HG02943 (cell line): Measurements from ENCODE around the gene CHST3.
"Not testable (repeated sequence)": the region's sequence is repeated elsewhere in the genome, so short reads cannot be mapped to it uniquely, and the experiment has no call there.

Experiments
- ATAC-seq: cut with Tn5 transposase; IDR thresholded peaks from one replicate; pipeline ENCODE4 v1.9.1; 2021; ENCODE audit warnings: mild to moderate bottlenecking, low read depth, moderate library complexity; ENCODE audit not compliant: unreplicated experiment

CHST3 gene

DNA sequence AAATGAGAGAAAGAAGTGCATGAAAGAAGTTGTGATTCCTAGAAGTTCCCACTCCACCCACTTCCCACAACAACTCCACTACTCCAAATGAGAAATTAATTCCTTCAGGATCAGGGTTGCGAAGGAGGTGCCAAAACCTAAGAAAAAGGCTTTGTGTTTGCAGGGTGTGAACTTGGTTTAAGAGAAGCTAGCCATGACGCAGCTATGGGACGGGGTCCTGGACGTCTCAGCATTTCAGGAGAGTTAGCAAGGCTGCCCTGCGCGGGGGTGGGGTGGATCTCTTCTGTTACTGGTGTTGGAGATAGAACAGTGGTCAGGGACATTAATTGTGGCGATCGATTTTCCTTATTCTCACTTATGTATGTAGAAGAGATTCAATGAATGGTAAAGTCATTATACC, 61.2 kb downstream of the CHST3 start:
- ATAC-seq = no peak

DNA sequence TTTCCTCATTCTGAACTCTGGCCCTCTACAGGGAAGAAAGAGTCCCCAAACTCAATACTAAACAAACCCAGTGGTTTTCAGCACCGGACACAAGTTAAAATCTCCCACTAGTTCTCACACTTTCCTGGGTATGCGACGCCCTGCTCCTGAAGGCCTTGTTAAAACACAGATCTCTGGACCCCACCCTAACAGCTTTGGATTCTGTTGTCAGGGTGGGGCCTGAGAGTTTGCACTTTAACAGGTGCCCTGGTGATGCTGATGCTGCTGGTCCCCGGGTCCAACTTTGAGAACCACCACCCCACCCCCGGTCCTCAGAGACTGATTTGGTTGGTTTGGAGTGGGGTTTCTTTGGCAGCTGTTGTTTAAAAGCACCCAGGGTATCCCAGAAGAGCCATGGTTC, 61.6 kb downstream of the CHST3 start:
- ATAC-seq = no peak

DNA sequence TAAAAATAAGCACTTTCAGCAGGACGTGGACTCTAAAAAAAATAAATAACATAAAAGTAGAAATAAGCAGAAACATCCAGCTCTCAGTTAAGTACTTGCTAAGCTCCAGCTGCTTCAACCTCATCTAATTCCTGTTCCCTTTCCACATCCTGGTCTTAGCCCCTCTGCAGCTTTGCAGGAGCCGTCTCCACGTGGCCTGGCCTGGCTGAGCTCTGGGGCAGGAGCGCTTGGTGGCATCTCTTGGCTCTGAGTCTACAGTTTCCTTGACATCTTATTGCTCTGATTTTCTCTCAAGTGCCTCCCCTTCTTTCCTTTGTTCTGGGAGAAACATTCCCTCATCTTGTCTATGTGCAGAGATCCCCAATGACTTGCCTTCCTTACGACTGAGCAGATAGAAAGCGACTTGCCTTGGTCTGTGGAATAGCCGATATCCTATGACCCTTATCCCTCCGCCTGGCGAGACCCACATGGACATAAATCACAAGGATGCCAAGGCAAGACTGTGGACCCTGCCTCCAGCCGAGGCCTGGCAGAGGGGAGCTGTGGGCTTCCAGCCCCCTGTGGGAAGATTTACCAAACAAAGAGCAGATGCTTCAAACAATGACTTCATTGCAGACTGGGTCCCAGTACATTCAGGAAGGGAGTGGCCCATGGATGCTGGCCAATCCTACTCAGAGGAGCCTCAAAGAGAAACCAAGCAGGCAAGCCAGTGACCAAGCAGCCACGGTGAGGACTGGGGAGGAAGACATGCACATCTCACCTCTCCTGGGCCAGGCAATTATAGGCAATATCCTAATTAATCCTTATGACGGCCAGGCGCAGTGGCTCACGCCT, 62.3 kb downstream of the CHST3 start:
- ATAC-seq = no peak

DNA sequence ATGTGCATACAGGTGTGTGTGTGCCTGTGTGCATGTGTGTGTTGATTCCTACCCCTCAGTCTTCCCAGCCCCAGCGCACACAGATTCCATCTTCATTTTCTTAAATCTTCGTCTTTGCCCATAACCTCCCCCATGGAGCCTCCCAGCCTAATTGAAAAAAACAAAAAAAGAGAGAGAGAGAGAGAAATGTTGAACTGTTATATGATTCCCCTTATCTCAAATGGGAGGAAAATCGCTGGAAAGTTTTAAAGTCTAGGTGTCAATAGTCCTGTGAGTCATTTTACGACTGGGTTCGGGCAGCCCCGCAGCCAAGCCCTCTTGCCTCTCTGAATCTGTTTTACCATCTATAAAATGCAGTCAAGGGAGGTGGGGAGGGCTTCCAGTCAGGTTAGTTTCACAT, 63.3 kb downstream of the CHST3 start:
- ATAC-seq = no peak

DNA sequence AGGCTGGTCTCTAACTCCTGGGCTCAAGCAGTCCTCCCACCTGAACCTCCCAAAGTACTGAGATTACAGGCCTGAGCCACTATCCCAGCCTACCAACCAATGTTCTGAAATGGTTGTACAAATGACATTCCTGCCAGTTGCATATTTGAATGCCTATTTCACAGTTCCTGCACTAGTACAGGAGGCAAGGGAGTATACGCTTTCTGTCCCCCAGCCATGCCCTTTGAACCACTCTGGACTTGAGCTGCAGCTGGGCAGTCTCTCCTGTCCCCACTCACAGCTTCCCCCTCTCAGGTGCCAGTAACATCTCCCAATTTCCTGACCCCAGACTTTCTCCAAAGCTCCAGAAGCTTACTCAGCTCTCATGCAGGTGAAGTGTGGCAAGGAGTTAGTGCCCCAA, 65.2 kb downstream of the CHST3 start:
- no peak for ATAC-seq

DNA sequence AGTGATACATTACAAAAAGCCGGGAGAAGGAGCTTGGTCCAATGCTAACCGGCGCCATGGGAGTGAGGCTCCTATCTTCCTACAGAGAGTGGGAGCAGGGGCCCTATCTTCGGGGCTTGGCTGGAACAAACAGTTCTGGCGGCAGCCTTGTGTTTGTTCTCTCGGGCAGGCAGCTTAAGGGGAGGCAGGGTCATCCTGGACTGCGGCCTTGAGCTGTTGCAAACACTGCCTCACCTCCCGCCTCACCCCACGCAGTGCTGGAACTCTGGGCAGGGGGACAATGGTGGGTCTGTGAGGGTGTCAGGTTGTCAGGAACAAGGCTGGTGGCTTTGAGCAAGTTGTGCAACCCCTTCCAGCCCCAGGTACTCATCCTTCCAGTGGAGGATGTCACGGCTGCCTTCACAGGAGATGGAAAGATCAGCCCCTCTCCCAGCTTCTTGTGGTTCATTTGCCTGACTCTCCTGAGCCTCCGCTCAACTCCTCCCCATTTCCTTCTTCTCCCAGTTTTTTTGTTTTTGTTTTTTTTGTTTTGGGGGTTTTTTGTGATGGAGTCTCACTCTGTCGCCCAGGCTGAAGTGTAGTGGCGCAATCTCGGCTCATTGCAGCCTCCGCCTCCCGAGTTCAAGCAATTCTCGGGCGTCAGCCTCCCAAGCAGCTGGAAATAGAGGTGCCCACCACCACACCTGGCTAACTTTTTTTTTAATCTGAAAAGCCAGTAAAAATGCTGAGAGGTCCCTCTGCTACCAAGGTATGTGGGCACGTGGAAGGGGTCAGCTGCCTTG, 66.8 kb downstream of the CHST3 start:
- ATAC-seq = no peak

DNA sequence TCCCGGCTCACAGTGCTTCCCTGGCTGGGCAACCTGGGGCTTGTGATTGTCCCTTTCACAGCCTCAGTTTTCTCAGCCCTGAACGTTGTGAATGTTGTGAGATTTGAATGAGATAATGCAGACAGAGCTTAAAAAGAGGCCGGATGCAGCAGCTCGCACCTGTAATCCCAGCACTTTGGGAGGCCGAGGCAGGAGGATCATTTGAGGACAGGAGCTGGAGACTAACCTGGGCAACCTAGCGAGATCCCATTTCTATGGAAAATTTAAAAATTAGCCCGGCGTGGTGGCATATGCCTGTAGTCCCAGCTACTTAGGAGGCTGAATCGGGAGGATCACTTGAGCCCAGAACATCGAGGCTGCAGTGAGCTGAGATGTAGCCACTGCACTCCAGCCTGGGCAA, 67.5 kb downstream of the CHST3 start:
- no peak for ATAC-seq

DNA sequence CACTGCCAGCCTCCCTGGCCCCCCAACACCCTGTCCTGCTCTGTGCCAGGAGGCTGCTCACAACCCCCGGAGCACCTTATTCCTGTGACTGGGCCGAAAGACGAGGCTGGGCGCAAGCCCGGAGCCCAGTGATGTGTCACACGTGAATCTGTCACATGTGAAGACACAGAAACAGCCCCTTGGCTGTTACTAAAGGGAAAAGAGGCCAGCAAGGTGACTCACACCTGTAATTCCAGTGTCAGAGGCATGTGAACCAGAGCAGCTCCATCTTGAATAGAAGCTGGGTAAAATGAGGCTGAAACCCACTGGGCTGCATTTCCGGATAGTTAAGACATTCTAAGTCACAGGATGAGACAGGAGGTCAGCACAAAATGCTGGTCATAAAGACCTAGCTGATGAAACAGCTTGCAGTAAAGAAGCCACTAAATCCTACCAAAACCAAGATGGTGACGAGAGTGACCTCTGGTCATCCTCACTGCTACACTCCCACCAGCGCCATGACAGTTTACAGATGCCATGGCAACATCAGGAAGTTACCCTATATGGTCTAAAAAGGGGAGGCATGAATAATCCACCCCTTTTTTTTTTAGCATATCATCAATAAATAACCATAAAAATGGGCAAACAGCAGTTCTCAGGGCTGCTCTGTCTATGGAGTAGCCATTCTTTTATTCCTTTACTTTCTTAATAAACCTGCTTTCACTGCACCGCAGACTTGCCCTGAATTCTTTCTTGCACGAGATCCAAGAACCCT, 68.4 kb downstream of the CHST3 start:
- ATAC-seq = not testable (repeated sequence)

DNA sequence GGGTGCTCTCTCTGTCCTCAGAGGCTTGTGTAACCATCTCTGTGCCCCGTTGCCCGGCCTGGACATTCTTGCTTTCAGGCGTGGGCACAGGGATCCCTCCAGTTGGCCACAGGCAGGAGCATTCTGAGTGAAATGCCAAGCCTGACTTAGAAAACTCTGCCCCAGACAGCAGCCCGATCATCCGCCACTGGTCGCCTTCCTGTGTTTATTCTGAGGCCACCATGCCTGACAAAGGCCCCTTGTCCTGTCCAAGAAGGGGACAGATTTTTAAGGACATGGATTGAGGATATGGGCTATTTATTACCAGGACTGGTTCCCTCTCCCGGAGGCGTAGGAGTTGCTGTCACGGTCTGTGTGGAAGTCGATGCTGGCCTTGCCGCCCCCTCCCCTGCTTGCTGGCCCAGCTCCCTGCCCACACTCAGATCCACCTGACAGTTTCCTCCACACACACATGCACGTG, 69.9 kb downstream of the CHST3 start:
- no peak for ATAC-seq

DNA sequence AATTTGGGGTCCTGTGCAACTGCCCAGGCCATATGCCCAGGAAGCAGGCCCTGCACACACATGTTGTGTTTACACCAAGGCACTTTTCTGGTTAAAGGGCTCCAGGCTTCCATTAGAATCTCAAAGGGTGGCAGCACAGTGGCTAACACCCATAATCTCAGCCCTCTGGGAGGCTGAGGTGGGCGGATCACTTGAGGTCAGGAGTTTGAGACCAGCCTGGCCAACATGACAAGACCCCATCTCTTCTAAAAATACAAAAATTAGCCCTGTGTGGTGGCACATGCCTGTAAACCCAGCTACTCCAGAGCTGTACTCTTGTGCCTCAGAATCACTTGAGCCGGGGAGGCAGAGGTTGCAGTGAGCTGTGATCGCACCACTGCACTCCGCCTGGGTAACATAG, 70.6 kb downstream of the CHST3 start:
- ATAC-seq = no peak

DNA sequence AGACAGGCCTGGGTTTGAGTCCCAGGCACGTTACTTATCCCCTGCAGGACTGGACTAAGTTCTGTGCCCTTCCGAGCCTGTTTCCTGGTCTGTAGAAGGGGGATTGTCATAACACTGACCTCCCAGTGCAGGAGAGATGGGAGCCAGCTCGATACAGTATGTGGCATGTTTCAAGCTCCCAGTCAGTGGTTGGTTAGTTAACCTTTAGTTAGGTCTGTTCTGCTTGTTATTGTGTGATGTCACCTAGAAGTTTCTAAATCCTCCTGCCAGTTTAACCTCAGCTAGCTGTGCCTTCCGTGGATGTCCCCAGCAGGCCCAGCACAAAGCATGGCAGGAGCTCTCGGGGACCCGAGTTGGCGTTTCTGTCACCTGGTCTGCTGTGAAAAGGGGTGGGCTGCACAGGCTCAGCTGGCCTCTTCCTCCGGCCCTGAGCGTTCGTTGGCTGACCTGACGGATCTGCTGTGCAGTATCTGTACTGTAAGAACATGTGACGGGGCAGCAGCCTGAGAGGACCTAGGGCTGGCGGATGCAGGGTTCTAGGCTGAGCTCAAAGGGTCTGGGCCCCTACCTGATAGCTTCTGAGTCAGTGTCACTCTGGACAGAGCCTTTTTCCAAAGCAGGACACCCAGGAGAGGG, 71.2 kb downstream of the CHST3 start:
- no peak for ATAC-seq

DNA sequence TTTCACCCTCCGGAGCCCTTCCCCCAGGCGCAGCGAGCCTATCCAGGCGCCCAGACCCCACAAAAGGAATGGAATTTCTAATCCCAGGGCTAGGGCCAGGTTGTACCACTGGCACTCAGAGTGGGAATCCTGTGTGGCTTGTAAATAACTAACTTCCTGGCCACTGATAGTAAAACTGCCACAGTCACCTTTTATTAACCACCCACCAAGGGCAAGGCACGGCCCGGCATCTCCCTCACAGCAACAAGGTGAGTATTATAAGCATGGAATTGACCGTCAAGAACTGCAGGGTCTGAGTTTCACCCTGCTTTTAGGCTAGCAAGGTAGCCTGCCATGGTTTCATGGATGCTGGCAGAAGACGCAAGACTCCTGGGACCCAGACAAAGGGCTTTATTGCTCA, 73.1 kb downstream of the CHST3 start:
- no peak for ATAC-seq

DNA sequence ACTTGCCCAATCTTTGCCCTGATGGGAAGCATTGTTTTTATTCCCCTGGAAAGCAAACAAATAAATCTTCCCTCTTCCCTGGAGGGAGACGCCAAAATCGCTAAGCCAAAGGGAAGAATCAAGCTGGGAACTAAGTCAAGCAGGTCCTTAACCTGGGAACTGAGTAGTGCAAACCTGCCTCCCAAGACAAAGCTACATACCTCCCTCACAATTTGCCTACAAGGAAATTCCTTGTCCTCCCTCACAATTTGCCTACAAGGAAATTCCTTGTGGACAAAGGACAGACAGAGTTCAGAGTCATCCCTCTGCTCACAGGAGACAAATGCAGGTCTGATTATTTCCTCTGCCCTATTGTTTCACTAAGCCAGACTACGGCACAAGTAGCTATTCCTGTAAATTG, 73.6 kb downstream of the CHST3 start:
- ATAC-seq = no peak

DNA sequence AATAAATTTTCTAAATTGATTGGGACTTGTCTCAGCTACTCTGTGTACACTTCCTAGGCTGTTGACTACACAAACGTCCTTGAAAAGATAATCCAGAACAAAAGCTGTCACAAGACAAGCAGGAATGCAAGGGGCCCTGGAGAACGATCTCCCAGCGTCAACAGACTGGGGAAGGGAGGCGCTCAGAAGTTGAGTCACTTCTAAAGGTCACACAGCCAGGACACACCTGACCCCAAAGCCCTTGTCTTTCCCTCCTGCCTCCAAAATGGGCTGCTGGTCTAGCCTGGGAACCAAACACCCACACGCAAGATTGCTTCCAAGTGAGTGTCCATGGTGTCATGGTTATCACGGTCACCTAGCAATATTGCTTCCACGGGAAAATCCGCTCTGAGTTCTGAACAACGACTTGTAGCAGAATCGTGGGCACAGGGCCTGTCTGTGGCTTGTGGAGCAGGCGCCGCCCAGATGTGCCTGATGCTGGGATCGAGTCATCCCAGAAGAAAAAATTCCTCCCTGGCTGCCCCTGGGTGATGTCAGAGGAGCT, 74.3 kb downstream of the CHST3 start:
- ATAC-seq = no peak

DNA sequence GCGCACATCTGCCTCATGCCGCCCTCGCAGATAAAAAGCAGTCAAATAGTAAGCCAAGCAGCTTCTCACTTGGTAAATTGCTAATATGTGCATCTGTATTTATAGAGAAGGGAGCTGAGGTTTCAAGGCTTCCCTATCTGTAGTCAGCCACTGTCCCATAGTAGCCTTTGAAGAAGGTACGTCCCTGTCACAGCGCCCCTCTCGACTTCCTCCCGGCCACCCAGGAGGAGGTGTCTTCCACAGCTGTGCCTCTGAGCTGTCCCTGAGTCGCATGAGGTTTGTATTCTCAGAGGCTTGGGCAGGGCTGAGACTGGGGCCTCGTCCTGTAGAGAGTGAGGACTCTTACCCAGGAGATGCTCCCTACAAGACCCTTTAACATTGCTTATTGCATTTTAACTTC, 75.2 kb downstream of the CHST3 start:
- no peak for ATAC-seq

DNA sequence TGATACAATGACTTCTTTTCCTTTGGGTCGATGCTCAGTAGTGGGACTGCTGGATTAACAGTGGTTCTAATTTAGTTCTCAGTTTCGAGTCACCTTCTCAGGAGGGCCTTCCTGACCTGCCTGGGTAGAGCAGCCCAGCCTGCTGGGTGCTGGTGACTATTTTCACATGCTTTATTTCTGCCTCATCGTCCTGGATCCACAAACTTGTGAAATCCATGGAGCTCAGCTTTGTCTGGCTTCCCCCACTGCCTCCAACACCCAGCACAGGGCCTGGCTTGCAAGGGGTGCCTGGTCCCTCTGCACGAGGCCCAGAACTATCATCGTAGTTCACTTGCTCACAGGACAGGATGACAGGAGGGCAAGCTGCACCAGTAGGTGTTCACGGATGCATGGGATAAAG, 77.3 kb downstream of the CHST3 start:
- no peak for ATAC-seq

DNA sequence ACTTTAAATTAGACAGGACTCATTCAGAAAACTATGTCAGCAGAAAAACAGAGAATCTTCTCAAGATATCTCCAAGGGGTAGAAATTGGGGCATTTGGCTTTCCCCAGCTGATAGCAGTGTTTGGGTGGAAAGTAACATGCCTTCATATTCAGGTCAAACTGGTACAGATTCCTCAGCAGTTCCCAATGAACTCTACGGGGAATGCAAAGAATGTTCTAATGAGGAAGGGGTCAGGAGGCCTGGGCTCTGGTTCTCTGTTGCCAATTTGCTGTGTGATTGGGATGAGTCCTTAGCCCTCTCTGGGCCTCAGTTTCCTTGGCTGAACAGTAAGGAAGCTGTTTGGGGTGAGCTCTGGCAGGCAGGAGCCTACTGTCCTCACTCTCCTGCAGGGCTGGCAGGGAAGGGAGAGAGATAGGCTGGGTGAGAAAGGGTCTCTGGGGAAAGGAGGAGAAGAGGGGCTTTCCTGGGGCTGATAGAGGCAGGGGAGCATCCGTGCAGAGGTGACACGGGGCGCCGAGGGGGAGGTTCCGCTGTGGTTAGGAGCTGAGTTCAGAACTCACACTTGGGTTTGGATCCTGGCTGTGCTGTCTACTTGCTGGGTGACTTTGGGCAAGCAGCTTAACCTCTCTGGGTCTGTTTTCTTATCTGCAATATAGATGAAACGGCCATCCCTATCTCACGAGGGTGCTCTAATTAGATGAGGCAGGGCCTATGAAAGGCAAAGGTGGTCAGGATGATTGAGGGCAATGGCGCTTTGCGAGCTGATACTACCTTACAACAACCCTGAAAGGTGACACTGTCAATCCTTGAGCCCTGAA, 79.0 kb downstream of the CHST3 start:
- ATAC-seq = no peak

DNA sequence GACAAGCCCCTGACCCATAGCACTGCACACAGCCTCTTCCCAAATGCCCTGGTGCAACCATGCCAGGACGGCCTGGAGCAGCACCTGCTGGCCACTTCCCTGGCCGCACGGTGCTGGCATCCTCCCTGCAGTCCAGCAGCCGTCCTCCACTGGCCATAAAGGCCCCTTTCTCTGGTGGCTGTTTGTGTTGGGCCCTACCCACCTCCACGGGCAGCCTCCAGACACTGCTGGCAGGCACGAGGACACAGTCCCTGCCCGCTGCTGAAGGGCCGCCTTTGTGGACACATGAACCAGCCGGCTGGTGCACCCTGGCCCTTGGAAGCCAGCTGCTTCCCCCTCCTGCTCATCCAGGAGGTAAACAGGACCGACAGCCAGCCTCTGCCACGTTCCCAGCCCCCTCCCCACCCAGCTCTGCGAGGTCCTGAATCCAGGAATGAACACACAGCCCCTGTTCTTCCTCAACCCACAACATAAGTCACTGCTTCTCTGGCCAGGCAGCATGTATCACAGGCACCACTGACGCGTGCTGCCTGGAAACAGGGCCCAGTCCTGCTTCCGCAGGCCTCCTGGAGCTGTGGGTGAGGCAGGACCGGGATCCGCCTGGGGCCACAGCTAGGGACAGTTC, 80.3 kb downstream of the CHST3 start:
- no peak for ATAC-seq

DNA sequence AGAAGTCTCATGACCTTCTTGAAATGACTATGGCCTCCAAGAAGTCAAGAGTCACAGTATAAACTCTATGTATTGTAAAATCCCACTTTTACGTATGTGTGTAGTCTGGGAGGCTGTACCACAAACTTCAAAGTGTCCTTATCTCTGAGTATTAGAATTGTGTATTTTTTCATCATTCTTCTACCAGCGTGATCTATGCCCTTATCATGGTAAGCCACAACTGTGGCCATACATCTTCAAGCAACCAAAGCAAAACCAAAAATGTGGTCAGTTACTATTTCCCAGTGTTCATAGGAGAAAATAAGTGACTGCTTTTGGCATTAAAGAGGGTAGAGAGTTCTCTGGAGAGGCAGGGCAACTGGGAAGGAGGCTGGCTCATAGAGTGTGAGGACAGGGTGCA, 81.4 kb downstream of the CHST3 start:
- ATAC-seq = no peak
